H9 (cell line): ENCODE measurements around the gene TMEM217. TPM values are rescaled to one million over a fixed set of nuclear protein-coding genes. Genes with fewer than 3 reads are reported as not detected.
A peak's percentile ranks its signal among the peaks of the same experiment; 100 is the strongest.

Experiments used
- DNase-seq: peaks from one replicate; pipeline ENCODE4 v3.0.0-alpha.2; 2017
- H2AFZ ChIP-seq: one replicate; pipeline ENCODE4 v1.6.1; 2013; ENCODE audit warnings: mild to moderate bottlenecking, low read length, control low read depth, moderate library complexity
- H2AK5ac ChIP-seq: 2 replicates; pipeline ENCODE4 v1.6.1; 2013; ENCODE audit warnings: low read length, control low read depth, mixed read lengths; ENCODE audit not compliant: insufficient read length
- H2BK120ac ChIP-seq: one replicate; pipeline ENCODE4 v1.6.1; 2013; ENCODE audit warnings: low read depth, mild to moderate bottlenecking, low read length, control low read depth, inconsistent platforms; ENCODE audit not compliant: poor library complexity, severe bottlenecking
- H2BK12ac ChIP-seq: 2 replicates; pipeline ENCODE4 v1.6.1; 2013; ENCODE audit warnings: low read length, control low read depth, mixed read lengths, low read depth; ENCODE audit not compliant: insufficient read length
- H2BK15ac ChIP-seq: 2 replicates; pipeline ENCODE4 v1.6.1; 2013; ENCODE audit warnings: low read depth, low read length, control low read depth
- H2BK20ac ChIP-seq: one replicate; pipeline ENCODE4 v1.6.1; 2013; ENCODE audit warnings: low read depth, mild to moderate bottlenecking, low read length, control low read depth, inconsistent platforms; ENCODE audit not compliant: poor library complexity, severe bottlenecking
- H2BK5ac ChIP-seq: 2 replicates; pipeline ENCODE4 v1.6.1; 2013; ENCODE audit warnings: low read length, control low read depth, mixed read lengths; ENCODE audit not compliant: insufficient read length
- H3K14ac ChIP-seq: 2 replicates; pipeline ENCODE4 v1.6.1; 2013; ENCODE audit warnings: low read length, control low read depth; ENCODE audit not compliant: insufficient read depth
- H3K18ac ChIP-seq: 2 replicates; pipeline ENCODE4 v1.6.1; 2013; ENCODE audit warnings: low read depth, mild to moderate bottlenecking, mixed read lengths, low read length, control low read depth; ENCODE audit not compliant: insufficient read length
- H3K23ac ChIP-seq: 2 replicates; pipeline ENCODE4 v1.6.1; 2013; ENCODE audit warnings: low read length, control low read depth, mixed read lengths, low read depth; ENCODE audit not compliant: insufficient read length
- H3K23me2 ChIP-seq: 2 replicates; pipeline ENCODE4 v1.6.1; 2013; ENCODE audit warnings: low read depth, mild to moderate bottlenecking, mixed read lengths, low read length, control low read depth; ENCODE audit not compliant: insufficient read length, poor library complexity, severe bottlenecking
- H3K27ac ChIP-seq: 2 replicates; pipeline ENCODE4 v1.5.1; 2013; ENCODE audit warnings: low read length, control low read depth, mixed read lengths, low read depth; ENCODE audit not compliant: insufficient read length
- H3K27me3 ChIP-seq: 2 replicates; pipeline ENCODE4 v1.6.1; 2013; ENCODE audit warnings: low read length, control low read depth, inconsistent platforms; ENCODE audit not compliant: insufficient read depth
- H3K4ac ChIP-seq: 2 replicates; pipeline ENCODE4 v1.6.1; 2013; ENCODE audit warnings: low read depth, mild to moderate bottlenecking, control low read depth, inconsistent platforms, low read length, moderate library complexity
- H3K4me1 ChIP-seq: 2 replicates; pipeline ENCODE4 v1.6.1; 2013; ENCODE audit warnings: low read length, control low read depth, inconsistent platforms; ENCODE audit not compliant: insufficient read depth
- H3K4me2 ChIP-seq: 2 replicates; pipeline ENCODE4 v1.6.1; 2013; ENCODE audit warnings: low read length, control low read depth, mixed read lengths; ENCODE audit not compliant: insufficient read length, insufficient read depth
- H3K56ac ChIP-seq: 2 replicates; pipeline ENCODE4 v1.6.1; 2013; ENCODE audit warnings: low read depth, mild to moderate bottlenecking, mixed read lengths, low read length, control low read depth; ENCODE audit not compliant: insufficient read length
- H3K79me1 ChIP-seq: 2 replicates; pipeline ENCODE4 v1.6.1; 2013; ENCODE audit warnings: low read depth, mild to moderate bottlenecking, moderate library complexity, low read length, control low read depth, inconsistent platforms; ENCODE audit not compliant: insufficient read depth, poor library complexity, severe bottlenecking
- H3K79me2 ChIP-seq: 2 replicates; pipeline ENCODE4 v1.6.1; 2013; ENCODE audit warnings: low read length, control low read depth, inconsistent platforms; ENCODE audit not compliant: insufficient read depth
- H3K9ac ChIP-seq: 2 replicates; pipeline ENCODE4 v1.6.1; 2013; ENCODE audit warnings: low read length, control low read depth, mixed read lengths; ENCODE audit not compliant: insufficient read length; ENCODE audit errors: extremely low read depth
- H3K9me3 ChIP-seq: one replicate; pipeline ENCODE4 v1.6.1; 2013; ENCODE audit warnings: low read depth, low read length, inconsistent platforms; ENCODE audit not compliant: control insufficient read depth
- H3T11ph ChIP-seq: one replicate; pipeline ENCODE4 v1.6.1; 2013; ENCODE audit warnings: mild to moderate bottlenecking, low read length, control low read depth, inconsistent platforms
- H4K20me1 ChIP-seq: one replicate; pipeline ENCODE4 v1.6.1; 2013; ENCODE audit not compliant: control insufficient read depth, insufficient read length, insufficient read depth
- H4K5ac ChIP-seq: 2 replicates; pipeline ENCODE4 v1.6.1; 2013; ENCODE audit warnings: low read depth, mild to moderate bottlenecking, mixed read lengths, low read length, control low read depth; ENCODE audit not compliant: insufficient read length
- H4K8ac ChIP-seq: replicated peaks from 2 replicates; pipeline ENCODE4 v1.6.1; 2013; ENCODE audit warnings: low read length, control low read depth, mixed read lengths, low read depth; ENCODE audit not compliant: insufficient read length
- H4K91ac ChIP-seq: 2 replicates; pipeline ENCODE4 v1.6.1; 2013; ENCODE audit warnings: low read depth, mild to moderate bottlenecking, moderate library complexity, mixed read lengths, low read length, control low read depth; ENCODE audit not compliant: insufficient read length
- H3K27ac Mint-ChIP-seq, 3 experiments: 2 replicates in 2 of 3; 3 replicates in 1 of 3; pipeline ENCODE4 v1.8.0; 2020 to 2021; ENCODE audit warnings: mixed read lengths in 3 of 3, mild to moderate bottlenecking in 1 of 3, moderate library complexity in 1 of 3
- H3K27me3 Mint-ChIP-seq: 2 replicates; pipeline ENCODE4 v1.8.0; 2021; ENCODE audit warnings: low read depth, mild to moderate bottlenecking, moderate library complexity, mixed read lengths
- H3K36me3 Mint-ChIP-seq, 3 experiments: 2 replicates in 2 of 3; 3 replicates in 1 of 3; pipeline ENCODE4 v1.8.0; 2020 to 2021; ENCODE audit warnings: low read depth in 3 of 3, mixed read lengths in 3 of 3; ENCODE audit not compliant: insufficient read depth in 1 of 3
- H3K4me1 Mint-ChIP-seq, 2 experiments: 2 replicates each; pipeline ENCODE4 v1.8.0; 2020; ENCODE audit warnings: mixed read lengths in 2 of 2
- H3K4me3 Mint-ChIP-seq, 2 experiments: 2 replicates in 1 of 2; 3 replicates in 1 of 2; pipeline ENCODE4 v1.8.0; 2020 to 2021; ENCODE audit warnings: mild to moderate bottlenecking in 2 of 2, mixed read lengths in 2 of 2, moderate library complexity in 1 of 2
- H3K9me3 Mint-ChIP-seq, 2 experiments: 2 replicates in 1 of 2; 3 replicates in 1 of 2; pipeline ENCODE4 v1.8.0; 2020; ENCODE audit warnings: mild to moderate bottlenecking in 2 of 2, mixed read lengths in 2 of 2, moderate library complexity in 1 of 2
- CTCF ChIP-seq: fragments of 200-600 bp; sonication (generic); conservative IDR thresholded peaks from 3 replicates; pipeline ENCODE4 v1.8.0; 2021; ENCODE audit warnings: antibody characterized with exemption, mild to moderate bottlenecking
- WGBS: extraction: QIAGEN DNeasy Blood & Tissue Kit; methylation state at CpG from one replicate; pipeline ENCODE4 v1.1.7; 2013; ENCODE audit warnings: missing lambda C conversion rate, low lambda C conversion rate, mixed read lengths; ENCODE audit not compliant: insufficient read length; ENCODE audit errors: extremely low coverage; 5-methylcytosine and 5-hydroxymethylcytosine counted together
- total RNA-seq: library from RNA; stranded (reverse); gene quantifications from 2 replicates; pipeline ENCODE4 v1.2.1, GENCODE V29; 2021

TMEM217 gene
- total RNA-seq, 1 experiment from 2014 or later: 1.1 TPM

DNA sequence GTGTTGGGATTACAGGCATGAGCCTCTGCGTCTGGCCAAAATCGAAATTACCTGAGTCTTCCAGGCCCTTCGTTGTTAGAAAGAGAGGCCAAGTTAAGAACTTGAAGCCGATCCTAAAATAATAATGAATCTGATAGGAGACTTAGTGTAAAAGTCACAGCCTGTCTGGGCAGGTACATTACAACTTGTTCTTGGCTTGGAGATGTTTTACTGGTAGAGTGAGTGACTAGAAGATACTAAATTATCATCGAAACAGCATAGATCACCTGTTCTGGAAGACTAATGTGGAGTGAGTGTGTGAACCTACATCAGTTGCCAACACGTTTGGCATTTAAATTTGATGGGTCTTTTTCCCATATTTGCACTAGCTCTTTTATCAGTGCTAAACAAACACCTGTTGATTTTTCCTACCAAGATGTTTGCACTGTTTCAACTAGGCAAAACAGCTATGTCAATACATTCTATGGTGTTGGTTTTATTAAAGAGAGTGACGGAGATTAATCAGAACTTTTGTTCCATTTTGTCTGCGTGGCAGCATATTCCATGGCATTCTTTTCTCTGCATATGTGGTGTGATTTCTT, 4.6 kb upstream of the TMEM217 start:
- Histone ChIP-seq H3K9ac (no peak overlapping the region), H2BK5ac (no peak overlapping the region), H3K23me2 (peaks cover 4% of the 10 kb centered on the region), H3T11ph (no peak overlapping the region), H4K20me1 (no peaks in the 10 kb centered on the region), H3K4ac (no peak overlapping the region), H3K14ac (no peak overlapping the region), H2BK120ac (no peak overlapping the region), H3K27me3 (no peaks in the 10 kb centered on the region), H3K4me1 (no peaks in the 10 kb centered on the region; the same call in 1 of the 2 replicates), H3K9me3 (no peaks in the 10 kb centered on the region), H3K79me1 (no peaks in the 10 kb centered on the region), H3K18ac (no peak overlapping the region), H2AFZ (no peak overlapping the region), H3K4me2 (no peak overlapping the region), H2AK5ac (no peak overlapping the region), H2BK15ac (no peak overlapping the region), H3K56ac (no peak overlapping the region), H2BK20ac (no peak overlapping the region), H3K23ac (no peak overlapping the region), H4K91ac (no peak overlapping the region), H3K79me2 (peaks cover 11% of the 10 kb centered on the region; the same call in 1 of the 2 replicates), H4K5ac (no peak overlapping the region), H2BK12ac (no peak overlapping the region), H3K27ac (no peak overlapping the region), H4K8ac (no peak overlapping the region)
- TF ChIP-seq CTCF: no peak
- Mint-ChIP-seq H3K4me3 (no peak overlapping the region), H3K9me3 (no peaks in the 10 kb centered on the region), H3K4me1 (peaks cover 41 to 52% of the 10 kb centered on the region in 2 experiments), H3K27ac (0 out of 7 replicates have a peak overlapping the region, but pooled peaks of 2 of the 3 experiments have one; percentile 0 to 31), H3K27me3 (no peaks in the 10 kb centered on the region), H3K36me3 (peaks cover 0 to 3% (median 2%) of the 10 kb centered on the region in 3 experiments; a peak in 4 of 7 replicates)
- DNase-seq: no peak
- no CpG with 5 or more reads among the region's 8 CpGs for WGBS
